K562 (cell line): ENCODE results near the gene PTGIS. TPM values are rescaled to one million over a fixed set of nuclear protein-coding genes. Genes with fewer than 3 reads are reported as not detected.
A peak's percentile ranks its signal among the peaks of the same experiment; 100 is the strongest.

Experiments
- ATF7 ChIP-seq: fragments of 450-650 bp; IDR thresholded peaks from 2 replicates; pipeline ENCODE4 v1.7.1; 2014; ENCODE audit warnings: mild to moderate bottlenecking, moderate library complexity
- C11orf30 ChIP-seq: fragments of 450-650 bp; IDR thresholded peaks from 2 replicates; pipeline ENCODE4 v1.6.1; 2016; ENCODE audit warnings: low read depth, mild to moderate bottlenecking
- CBX1 ChIP-seq: sonication (generic); IDR thresholded peaks from 2 replicates; pipeline ENCODE4 v1.6.1; 2016; ENCODE audit warnings: antibody characterized with exemption, low read depth, mild to moderate bottlenecking
- E2F6 ChIP-seq, 2 experiments: IDR thresholded peaks; 2 replicates each; pipeline ENCODE4 v1.6.1; 2011; ENCODE audit warnings: borderline replicate concordance in 1 of 2, control low read depth in 1 of 2, low read depth in 1 of 2, low read length in 1 of 2, mild to moderate bottlenecking in 1 of 2, mixed read lengths in 1 of 2, moderate library complexity in 1 of 2; ENCODE audit not compliant: insufficient read depth in 1 of 2, insufficient read length in 1 of 2, poor library complexity in 1 of 2, severe bottlenecking in 1 of 2; ENCODE audit errors: extremely low read depth in 1 of 2
- ESRRA ChIP-seq: fragments of 450-650 bp; IDR thresholded peaks from 2 replicates; pipeline ENCODE4 v1.6.1; 2014; ENCODE audit warnings: low read depth, mild to moderate bottlenecking, moderate library complexity, borderline replicate concordance
- FOXA1 ChIP-seq: fragments of 450-650 bp; IDR thresholded peaks from 2 replicates; pipeline ENCODE4 v1.6.1; 2016; ENCODE audit warnings: mild to moderate bottlenecking, borderline replicate concordance
- FOXA3 ChIP-seq, 2 experiments: fragments of 450-650 bp in 1 of 2; sonication (generic) in 1 of 2; formaldehyde crosslinking; IDR thresholded peaks in 1 of 2; conservative IDR thresholded peaks in 1 of 2; 2 replicates each; pipeline versions ENCODE4 v1.4.0 to v1.8.0; 2020 to 2022; ENCODE audit warnings: mild to moderate bottlenecking in 2 of 2, missing genetic modification reagents in 1 of 2
- HMGN3 ChIP-seq: IDR thresholded peaks from 2 replicates; pipeline ENCODE4 v1.6.1; 2011; ENCODE audit warnings: borderline replicate concordance, low read depth, mild to moderate bottlenecking, mixed read lengths, low read length; ENCODE audit not compliant: insufficient read length; ENCODE audit errors: extremely low read depth
- IFI16 ChIP-seq: fragments of 250-450 bp; sonication (Bioruptor Pico); IDR thresholded peaks from 2 replicates; pipeline ENCODE4 v2.1.2; 2022; ENCODE audit warnings: mild to moderate bottlenecking, inconsistent platforms
- NFYB ChIP-seq: IDR thresholded peaks from 2 replicates; pipeline ENCODE4 v1.6.1; 2011; ENCODE audit warnings: mild to moderate bottlenecking, moderate library complexity; ENCODE audit not compliant: insufficient read length; ENCODE audit errors: extremely low read depth
- NR3C1 ChIP-seq: sonication (generic); formaldehyde crosslinking; IDR thresholded peaks from 2 replicates; pipeline ENCODE4 v1.8.1; 2022; ENCODE audit warnings: missing genetic modification reagents
- NUFIP1 ChIP-seq: fragments of 450-650 bp; IDR thresholded peaks from 2 replicates; pipeline ENCODE4 v1.6.1; 2018; ENCODE audit not compliant: partially characterized antibody
- RBM22 ChIP-seq: fragments of 200-400 bp; formaldehyde crosslinking; IDR thresholded peaks from 2 replicates; pipeline ENCODE4 v1.6.1; 2018; ENCODE audit warnings: low read length, low read depth; ENCODE audit not compliant: poor library complexity, severe bottlenecking
- SAFB2 ChIP-seq: fragments of 200-400 bp; formaldehyde crosslinking; IDR thresholded peaks from 2 replicates; pipeline ENCODE4 v1.6.1; 2018; ENCODE audit warnings: borderline replicate concordance, low read length, low read depth, moderate library complexity; ENCODE audit not compliant: severe bottlenecking
- TBL1XR1 ChIP-seq, 2 experiments: IDR thresholded peaks; 2 replicates each; pipeline ENCODE4 v1.6.1; 2012; ENCODE audit warnings: improper control_type of control experiment in 2 of 2, low read length in 2 of 2, mild to moderate bottlenecking in 1 of 2
- TRIM24 ChIP-seq, 2 experiments: fragments of 450-650 bp; IDR thresholded peaks; 2 replicates each; pipeline ENCODE4 v1.6.1; 2016
- ZBTB7A ChIP-seq: IDR thresholded peaks from 2 replicates; pipeline ENCODE4 v1.6.1; 2011; ENCODE audit warnings: low read depth, mild to moderate bottlenecking, low read length, moderate library complexity, borderline replicate concordance; ENCODE audit not compliant: control insufficient read depth
- ZNF143 ChIP-seq: sonication (generic); formaldehyde crosslinking; IDR thresholded peaks from 2 replicates; pipeline ENCODE4 v1.9.0; 2022; ENCODE audit warnings: mild to moderate bottlenecking, missing genetic modification reagents
- ZNF239 ChIP-seq: fragments of 250-450 bp; sonication (Bioruptor Pico); IDR thresholded peaks from 2 replicates; pipeline ENCODE4 v1.4.0; 2020; ENCODE audit warnings: mild to moderate bottlenecking
- ZNF347 ChIP-seq: fragments of 450-650 bp; formaldehyde crosslinking; IDR thresholded peaks from 2 replicates; pipeline ENCODE4 v1.4.0; 2020; ENCODE audit warnings: low read depth, mild to moderate bottlenecking, moderate library complexity
- ZNF561 ChIP-seq: fragments of 450-650 bp; formaldehyde crosslinking; conservative IDR thresholded peaks from 2 replicates; pipeline ENCODE4 v1.4.0; 2020; ENCODE audit warnings: mild to moderate bottlenecking, moderate library complexity
- ZNF655 ChIP-seq: fragments of 250-450 bp; sonication (Bioruptor Pico); IDR thresholded peaks from 2 replicates; pipeline ENCODE4 v1.5.0; 2021
- ZNF717 ChIP-seq: fragments of 250-450 bp; sonication (Bioruptor Pico); IDR thresholded peaks from 2 replicates; pipeline ENCODE4 v1.5.0; 2021
- ZNF785 ChIP-seq: fragments of 250-450 bp; sonication (Bioruptor Pico); IDR thresholded peaks from 2 replicates; pipeline ENCODE4 v1.4.0; 2020; ENCODE audit warnings: mild to moderate bottlenecking
- polyA plus RNA-seq, 8 experiments: library from polyadenylated mRNA; depleted of rRNA in 4 of 8; stranded (reverse) in 5 of 8; unstranded in 3 of 8; fragments of >200 nt; fragmentation: Nextera tagmentation in 2 of 8; fragmentation: Illumina TruSeq in 1 of 8; extraction: Ambion mirVana in 2 of 8; extraction: Trizol in 1 of 8; gene quantifications; 2 replicates each; pipeline versions ENCODE4 v1.2.1 to v1.2.3, GENCODE V29; 2011 to 2014; ENCODE audit warnings: inconsistent platforms in 1 of 8, missing spikeins in 1 of 8
- total RNA-seq, 7 experiments: library from RNA; depleted of rRNA in 6 of 7; stranded (reverse); fragments of >200 nt in 6 of 7; fragmentation: Illumina TruSeq in 2 of 7; extraction: Trizol in 2 of 7; gene quantifications; 2 replicates each; pipeline versions ENCODE4 v1.2.1 to v1.2.3, GENCODE V29; 2011 to 2021; ENCODE audit warnings: low replicate concordance in 1 of 7

PTGIS gene
- total and polyA plus RNA-seq, 9 of the 15 experiments (the other 6 are each of a cell fraction or from before 2014, with no cell fraction given): not detected

- TF ChIP-seq RBM22 (no peak), TRIM24 (IDR thresholded peaks at IDR 0.05) (no peak), IFI16 (CRISPR knock-in tag) (no peak), ESRRA (no peak), C11orf30 (no peak), CBX1 (no peak), HMGN3 (peak; percentile 19), ZBTB7A (no peak; the same call in 1 of the 2 replicates), NR3C1 (CRISPR knock-in tag) (no peak), ZNF655 (CRISPR knock-in tag) (no peak), FOXA1 (no peak), NUFIP1 (no peak), ZNF347 (CRISPR knock-in tag) (no peak), ZNF785 (CRISPR knock-in tag) (no peak), E2F6 (IDR thresholded peaks at IDR 0.05; ENCODE audit: borderline replicate concordance in 1 of 2, extremely low read depth in 1 of 2, insufficient read depth in 1 of 2, insufficient read length in 1 of 2, low read depth in 1 of 2, low read length in 1 of 2, poor library complexity in 1 of 2, severe bottlenecking in 1 of 2) (peak in 1 of 2 experiments; percentile 27), TBL1XR1 (IDR thresholded peaks at IDR 0.05; ENCODE audit: low read length in 2 of 2) (no peak), FOXA3 (CRISPR knock-in tag; conservative IDR thresholded peaks at IDR 0.05 in 1 of 2, IDR thresholded peaks at IDR 0.05 in 1 of 2) (no peak), ZNF717 (CRISPR knock-in tag) (no peak), ATF7 (no peak), SAFB2 (no peak), ZNF561 (CRISPR knock-in tag) (no peak), ZNF143 (CRISPR knock-in tag) (no peak), NFYB (no peak), ZNF239 (no peak)
Measured at GRCh38 chr20:49484180-49485140, 83.5 kb downstream of the PTGIS start (continued).
